Neural cell (in vitro differentiated cells): ENCODE measurements around the gene RAE1. TPM values are rescaled to one million over a fixed set of nuclear protein-coding genes. Genes with fewer than 3 reads are reported as not detected.

Experiments used
- H2AFZ ChIP-seq: fragments of 200-600, 300-800 bp; sonication (generic), shearing (Covaris generic); 2 replicates; pipeline ENCODE4 v1.6.0; 2014; ENCODE audit warnings: low read depth, mild to moderate bottlenecking, antibody characterized with exemption, low read length, moderate library complexity
- H3F3A ChIP-seq: fragments of 200-600 bp; shearing (Covaris generic); 2 replicates; pipeline ENCODE4 v1.6.1; 2016; ENCODE audit warnings: mild to moderate bottlenecking, moderate library complexity, mixed read lengths, antibody characterized with exemption, low read length; ENCODE audit not compliant: insufficient read depth, poor library complexity, severe bottlenecking
- H3K27ac ChIP-seq: fragments of 200-600, 300-800 bp; sonication (generic), shearing (Covaris generic); 2 replicates; pipeline ENCODE4 v1.5.1; 2014; ENCODE audit warnings: mild to moderate bottlenecking, low read length, moderate library complexity
- H3K27me3 ChIP-seq: fragments of 300-800, 200-600 bp; sonication (generic), shearing (Covaris generic); 2 replicates; pipeline ENCODE4 v1.6.0; 2014; ENCODE audit warnings: mild to moderate bottlenecking, low read depth, low read length, moderate library complexity; ENCODE audit not compliant: insufficient read depth
- H3K36me3 ChIP-seq: fragments of 300-800, 200-600 bp; sonication (generic), shearing (Covaris generic); 2 replicates; pipeline ENCODE4 v1.5.1; 2014; ENCODE audit warnings: mild to moderate bottlenecking, antibody characterized with exemption, low read length, moderate library complexity; ENCODE audit not compliant: insufficient read depth
- H3K4me2 ChIP-seq: fragments of 300-800, 200-600 bp; sonication (generic), shearing (Covaris generic); 2 replicates; pipeline ENCODE4 v1.6.0; 2014; ENCODE audit warnings: mild to moderate bottlenecking, low read length
- H3K4me3 ChIP-seq: fragments of 300-800, 200-600 bp; sonication (generic), shearing (Covaris generic); 2 replicates; pipeline ENCODE4 v1.5.1; 2014; ENCODE audit warnings: mild to moderate bottlenecking, low read length, moderate library complexity
- H3K79me2 ChIP-seq: fragments of 200-600 bp; shearing (Covaris generic); replicated peaks from 2 replicates; pipeline ENCODE4 v1.6.0; 2014; ENCODE audit warnings: mild to moderate bottlenecking, low read length, moderate library complexity; ENCODE audit not compliant: insufficient read depth
- H3K9ac ChIP-seq: fragments of 300-800, 200-600 bp; sonication (generic), shearing (Covaris generic); 2 replicates; pipeline ENCODE4 v1.6.1; 2016; ENCODE audit warnings: mild to moderate bottlenecking, low read length, mixed read lengths
- H3K9me2 ChIP-seq: fragments of 200-600 bp; shearing (Covaris generic); 2 replicates; pipeline ENCODE4 v1.6.1; 2016; ENCODE audit warnings: mild to moderate bottlenecking, low read length, mixed read lengths; ENCODE audit not compliant: insufficient read depth
- H3K9me3 ChIP-seq: fragments of 200-600, 300-800 bp; sonication (generic), shearing (Covaris generic); 2 replicates; pipeline ENCODE4 v1.6.1; 2016; ENCODE audit warnings: mild to moderate bottlenecking, mixed run types, low read length, moderate library complexity, mixed read lengths
- H4K20me1 ChIP-seq: fragments of 200-600 bp; shearing (Covaris generic); 2 replicates; pipeline ENCODE4 v1.6.1; 2016; ENCODE audit warnings: mild to moderate bottlenecking, mixed run types; ENCODE audit not compliant: insufficient read depth
- EP300 ChIP-seq: fragments of 450-650 bp; conservative IDR thresholded peaks from 2 replicates; pipeline ENCODE4 v1.6.1; 2014; ENCODE audit warnings: antibody characterized with exemption, mild to moderate bottlenecking, moderate library complexity; ENCODE audit not compliant: poor library complexity, severe bottlenecking
- EZH2 ChIP-seq: fragments of 200-600, 300-800 bp; shearing (Covaris generic), sonication (generic); IDR thresholded peaks from 2 replicates; pipeline ENCODE4 v1.6.1; 2014; ENCODE audit warnings: antibody characterized with exemption, low read length, borderline replicate concordance, mild to moderate bottlenecking; ENCODE audit not compliant: insufficient read depth, poor library complexity, severe bottlenecking
- MXI1 ChIP-seq: fragments of 450-650 bp; conservative IDR thresholded peaks from 2 replicates; pipeline ENCODE4 v1.6.1; 2014; ENCODE audit warnings: antibody characterized with exemption, mild to moderate bottlenecking; ENCODE audit not compliant: poor library complexity, severe bottlenecking
- POLR2AphosphoS5 ChIP-seq: IDR thresholded peaks from 2 replicates; pipeline ENCODE4 v1.6.1; 2012
- RAD21 ChIP-seq: fragments of 450-650 bp; conservative IDR thresholded peaks from 2 replicates; pipeline ENCODE4 v1.6.1; 2014; ENCODE audit warnings: antibody characterized with exemption, mild to moderate bottlenecking, moderate library complexity
- REST ChIP-seq: IDR thresholded peaks from 2 replicates; pipeline ENCODE4 v1.6.1; 2012; ENCODE audit warnings: borderline replicate concordance
- SMC3 ChIP-seq: fragments of 450-650 bp; conservative IDR thresholded peaks from 2 replicates; pipeline ENCODE4 v1.6.1; 2014; ENCODE audit warnings: antibody characterized with exemption, mild to moderate bottlenecking, moderate library complexity; ENCODE audit not compliant: poor library complexity
- TAF1 ChIP-seq: IDR thresholded peaks from 2 replicates; pipeline ENCODE4 v1.6.1; 2012; ENCODE audit warnings: low read depth
- polyA plus RNA-seq: library from polyadenylated mRNA; depleted of rRNA; stranded (reverse); fragments of >200 nt; gene quantifications from 2 replicates; pipeline ENCODE4 v1.2.3, GENCODE V29; 2014
- TF ChIP-seq, protein P1 (sequence below): fragments of 450-650 bp; IDR thresholded peaks from 2 replicates; pipeline ENCODE4 v1.5.1; 2014; ENCODE audit warnings: antibody characterized with exemption, mild to moderate bottlenecking, moderate library complexity; ENCODE audit not compliant: poor library complexity, severe bottlenecking

Gene RAE1
- polyA plus RNA-seq, 1 donor from 2014 or later: 134 TPM

GRCh38 chr20:57426831-57427230 is 75.8 kb downstream of the RAE1 start:
- Histone ChIP-seq H3K4me2 (no peak overlapping the region), H2AFZ (no peak overlapping the region), H3K36me3 (no peaks in the 10 kb centered on the region), H3K9me3 (no peaks in the 10 kb centered on the region), H3F3A (no peaks in the 10 kb centered on the region), H3K27ac (no peak overlapping the region), H3K79me2 (no peaks in the 10 kb centered on the region), H3K27me3 (no peaks in the 10 kb centered on the region), H3K4me3 (no peak overlapping the region), H4K20me1 (no peaks in the 10 kb centered on the region), H3K9me2 (no peaks in the 10 kb centered on the region), H3K9ac (no peak overlapping the region)
- TF ChIP-seq, protein P1, sequence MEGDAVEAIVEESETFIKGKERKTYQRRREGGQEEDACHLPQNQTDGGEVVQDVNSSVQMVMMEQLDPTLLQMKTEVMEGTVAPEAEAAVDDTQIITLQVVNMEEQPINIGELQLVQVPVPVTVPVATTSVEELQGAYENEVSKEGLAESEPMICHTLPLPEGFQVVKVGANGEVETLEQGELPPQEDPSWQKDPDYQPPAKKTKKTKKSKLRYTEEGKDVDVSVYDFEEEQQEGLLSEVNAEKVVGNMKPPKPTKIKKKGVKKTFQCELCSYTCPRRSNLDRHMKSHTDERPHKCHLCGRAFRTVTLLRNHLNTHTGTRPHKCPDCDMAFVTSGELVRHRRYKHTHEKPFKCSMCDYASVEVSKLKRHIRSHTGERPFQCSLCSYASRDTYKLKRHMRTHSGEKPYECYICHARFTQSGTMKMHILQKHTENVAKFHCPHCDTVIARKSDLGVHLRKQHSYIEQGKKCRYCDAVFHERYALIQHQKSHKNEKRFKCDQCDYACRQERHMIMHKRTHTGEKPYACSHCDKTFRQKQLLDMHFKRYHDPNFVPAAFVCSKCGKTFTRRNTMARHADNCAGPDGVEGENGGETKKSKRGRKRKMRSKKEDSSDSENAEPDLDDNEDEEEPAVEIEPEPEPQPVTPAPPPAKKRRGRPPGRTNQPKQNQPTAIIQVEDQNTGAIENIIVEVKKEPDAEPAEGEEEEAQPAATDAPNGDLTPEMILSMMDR: no peak
- TF ChIP-seq MXI1 (no peak), RAD21 (no peak), EP300 (no peak), POLR2AphosphoS5 (no peak), EZH2 (no peak), SMC3 (no peak), REST (no peak), TAF1 (no peak)

GRCh38 chr20:57428324-57429158 is 77.5 kb downstream of the RAE1 start:
- Histone ChIP-seq H3F3A (no peaks in the 10 kb centered on the region), H3K9me3 (no peaks in the 10 kb centered on the region), H3K4me2 (no peak overlapping the region), H3K9me2 (no peaks in the 10 kb centered on the region), H3K27ac (no peak overlapping the region), H4K20me1 (no peaks in the 10 kb centered on the region), H3K27me3 (no peaks in the 10 kb centered on the region), H2AFZ (no peak overlapping the region), H3K36me3 (no peaks in the 10 kb centered on the region), H3K4me3 (no peak overlapping the region), H3K9ac (no peak overlapping the region), H3K79me2 (no peaks in the 10 kb centered on the region)
- no peak for TF ChIP-seq RAD21
- TF ChIP-seq REST: no peak
- TF ChIP-seq SMC3: no peak
- no peak for TF ChIP-seq TAF1
- TF ChIP-seq POLR2AphosphoS5: no peak
- TF ChIP-seq EZH2: no peak
- TF ChIP-seq EP300: no peak
- TF ChIP-seq, protein P1: no peak
- no peak for TF ChIP-seq MXI1
